GM23338 (cell line): ENCODE data around the gene NEK7. TPM values are rescaled to one million over a fixed set of nuclear protein-coding genes. Genes with fewer than 3 reads are reported as not detected.

Source experiments
- ATAC-seq: fragments of 200-7000 bp; cut with Tn5 transposase; 3 replicates; pipeline ENCODE4 v1.9.1; 2020
- DNase-seq: peaks from one replicate; pipeline ENCODE4 v3.0.0-alpha.2; 2015; ENCODE audit warnings: low spot score
- H2AFZ ChIP-seq: fragments of 200-600 bp; sonication (generic); 2 replicates; pipeline ENCODE4 v1.8.0; 2016; ENCODE audit warnings: antibody characterized with exemption, mild to moderate bottlenecking, moderate library complexity
- H3F3A ChIP-seq: fragments of 200-600 bp; sonication (generic); replicated peaks from 2 replicates; pipeline ENCODE4 v1.8.0; 2017; ENCODE audit warnings: antibody characterized with exemption, mixed run types, low read depth
- H3K27ac ChIP-seq: fragments of 200-600 bp; sonication (generic); 2 replicates; pipeline ENCODE4 v1.6.1; 2016; ENCODE audit warnings: low read depth
- H3K27me3 ChIP-seq: fragments of 200-600 bp; sonication (generic); 2 replicates; pipeline ENCODE4 v1.8.0; 2016; ENCODE audit warnings: mild to moderate bottlenecking, mixed run types, moderate library complexity; ENCODE audit not compliant: insufficient read depth
- H3K36me3 ChIP-seq: fragments of 200-600 bp; sonication (generic); 2 replicates; pipeline ENCODE4 v1.8.0; 2016; ENCODE audit warnings: mild to moderate bottlenecking; ENCODE audit not compliant: insufficient read depth
- H3K4me1 ChIP-seq: fragments of 200-600 bp; sonication (generic); 2 replicates; pipeline ENCODE4 v1.8.0; 2016; ENCODE audit warnings: mild to moderate bottlenecking, moderate library complexity; ENCODE audit not compliant: insufficient read depth
- H3K4me2 ChIP-seq: fragments of 200-600 bp; sonication (generic); 2 replicates; pipeline ENCODE4 v1.7.1; 2017; ENCODE audit warnings: mixed run types
- H3K4me3 ChIP-seq: fragments of 200-600 bp; sonication (generic); 2 replicates; pipeline ENCODE4 v1.6.1; 2016; ENCODE audit warnings: mixed run types
- H3K79me2 ChIP-seq: fragments of 200-600 bp; sonication (generic); replicated peaks from 2 replicates; pipeline ENCODE4 v1.8.0; 2017; ENCODE audit warnings: mild to moderate bottlenecking; ENCODE audit not compliant: insufficient read depth
- H3K9me2 ChIP-seq: fragments of 200-600 bp; sonication (generic); 2 replicates; pipeline ENCODE4 v1.8.0; 2017; ENCODE audit not compliant: insufficient read depth
- H4K20me1 ChIP-seq: fragments of 200-600 bp; sonication (generic); replicated peaks from 2 replicates; pipeline ENCODE4 v1.8.0; 2017; ENCODE audit warnings: mild to moderate bottlenecking; ENCODE audit not compliant: insufficient read depth
- H3K27ac Mint-ChIP-seq: 2 replicates; pipeline ENCODE4 v1.8.0; 2020; ENCODE audit warnings: inconsistent platforms, mild to moderate bottlenecking, moderate library complexity, mixed read lengths
- H3K27me3 Mint-ChIP-seq: 3 replicates; pipeline ENCODE4 v1.8.0; 2022; ENCODE audit warnings: low read depth, mild to moderate bottlenecking, moderate library complexity, mixed read lengths, inconsistent platforms; ENCODE audit not compliant: insufficient read depth, poor library complexity
- H3K36me3 Mint-ChIP-seq: 3 replicates; pipeline ENCODE4 v1.8.0; 2021; ENCODE audit warnings: low read depth, mild to moderate bottlenecking, inconsistent platforms, moderate library complexity, mixed read lengths
- H3K4me1 Mint-ChIP-seq: 3 replicates; pipeline ENCODE4 v1.8.0; 2020; ENCODE audit warnings: mild to moderate bottlenecking, inconsistent platforms, mixed read lengths
- H3K4me3 Mint-ChIP-seq: 3 replicates; pipeline ENCODE4 v1.8.0; 2021; ENCODE audit warnings: moderate library complexity, mild to moderate bottlenecking, inconsistent platforms, mixed read lengths
- H3K9me3 Mint-ChIP-seq: 3 replicates; pipeline ENCODE4 v1.8.0; 2020; ENCODE audit warnings: moderate library complexity, mild to moderate bottlenecking, inconsistent platforms, mixed read lengths
- CREB1 ChIP-seq: fragments of 250-450 bp; sonication (Bioruptor Pico); IDR thresholded peaks from 2 replicates; pipeline ENCODE4 v1.5.0; 2020; ENCODE audit warnings: low read depth, mild to moderate bottlenecking, moderate library complexity
- EZH2phosphoT487 ChIP-seq: fragments of 200-600 bp; sonication (generic); IDR thresholded peaks from one replicate; pipeline ENCODE4 v1.8.1; 2018; ENCODE audit warnings: antibody characterized with exemption; ENCODE audit not compliant: unreplicated experiment
- NANOG ChIP-seq: IDR thresholded peaks from 2 replicates; pipeline ENCODE4 v1.6.1; 2016; ENCODE audit warnings: antibody characterized with exemption, borderline replicate concordance
- POLR2AphosphoS5 ChIP-seq: IDR thresholded peaks from 2 replicates; pipeline ENCODE4 v1.6.1; 2016; ENCODE audit warnings: antibody characterized with exemption, low read depth
- STAT1 ChIP-seq: IDR thresholded peaks from one replicate; pipeline ENCODE4 v1.6.1; 2016; ENCODE audit warnings: antibody characterized with exemption; ENCODE audit not compliant: unreplicated experiment
- ZNF331 ChIP-seq: fragments of 250-450 bp; sonication (Bioruptor Pico); IDR thresholded peaks from 2 replicates; pipeline ENCODE4 v1.5.0; 2020; ENCODE audit warnings: low read depth, mild to moderate bottlenecking, moderate library complexity
- polyA plus RNA-seq: library from polyadenylated mRNA; unstranded; fragments of >200 nt; fragmentation: Nextera tagmentation; extraction: Ambion mirVana; gene quantifications from 2 replicates; pipeline ENCODE4 v1.2.1, GENCODE V29; 2016
- total RNA-seq: library from RNA; depleted of rRNA; stranded (reverse); fragments of >200 nt; shearing (Covaris generic); gene quantifications from 2 replicates; pipeline ENCODE4 v1.2.3, GENCODE V29; 2014
- TF ChIP-seq, protein P1 (sequence below), 2 experiments: fragments of 200-600 bp in 1 of 2; sonication (generic) in 1 of 2; conservative IDR thresholded peaks; 2 replicates each; pipeline versions ENCODE4 v1.5.1 to v1.6.1; 2016 to 2017; ENCODE audit warnings: antibody characterized with exemption in 2 of 2, low read depth in 2 of 2, mild to moderate bottlenecking in 2 of 2, moderate library complexity in 1 of 2
- TF ChIP-seq, protein P2 (sequence below): fragments of 250-450 bp; sonication (Bioruptor Pico); IDR thresholded peaks from 2 replicates; pipeline ENCODE4 v1.5.0; 2020; ENCODE audit warnings: mild to moderate bottlenecking, moderate library complexity
- TF ChIP-seq, protein P3 (sequence below): IDR thresholded peaks from one replicate; pipeline ENCODE4 v1.6.1; 2018; ENCODE audit warnings: antibody characterized with exemption; ENCODE audit not compliant: unreplicated experiment
- TF ChIP-seq, protein P4 (sequence below): IDR thresholded peaks from 2 replicates; pipeline ENCODE4 v1.6.1; 2016; ENCODE audit warnings: antibody characterized with exemption

NEK7 gene
- total and polyA plus RNA-seq, 2 experiments from 2014 or later: 4.8 to 15.3 TPM

DNA sequence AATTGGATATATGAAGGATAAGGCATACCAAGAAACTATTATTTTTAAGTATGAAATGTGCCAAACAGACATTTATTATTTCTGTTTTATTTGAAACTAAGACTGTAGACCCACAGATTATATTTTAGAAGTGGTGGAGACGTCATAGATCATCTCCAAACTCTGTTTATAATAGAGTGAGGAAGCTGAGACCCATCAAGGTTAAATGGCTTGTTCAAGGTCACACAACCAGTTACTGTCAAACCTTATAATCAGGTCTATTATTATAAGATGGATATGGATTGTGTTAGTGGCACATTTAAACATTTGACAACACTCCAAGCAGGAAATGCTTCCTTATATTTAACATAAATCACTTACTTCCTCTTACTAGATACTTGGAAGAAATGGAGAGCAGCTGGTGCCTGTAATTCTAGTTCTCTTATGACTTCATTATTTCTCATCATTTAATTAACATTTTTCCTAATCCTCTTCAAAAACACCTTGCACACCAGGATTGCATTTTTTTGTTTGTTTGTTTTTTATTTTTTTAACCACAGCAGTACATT, 117.0 kb downstream of the NEK7 start:
- peaks cover 10% of the 10 kb centered on the region; the same call in 2 of the 3 replicates for H3K4me1 Mint-ChIP-seq
- ATAC-seq (no peak), DNase-seq (no peak)
- H3K36me3 Mint-ChIP-seq: no peaks in the 10 kb centered on the region
- H3K9me3 Mint-ChIP-seq: no peaks in the 10 kb centered on the region
- Histone ChIP-seq H3K79me2 (no peaks in the 10 kb centered on the region), H3K4me1 (peaks cover 10% of the 10 kb centered on the region; the same call in 1 of the 2 replicates), H3K27me3 (no peaks in the 10 kb centered on the region), H3K27ac (no peak overlapping the region), H4K20me1 (no peaks in the 10 kb centered on the region), H3K9me2 (no peaks in the 10 kb centered on the region), H2AFZ (no peak overlapping the region), H3K4me3 (no peak overlapping the region), H3F3A (no peaks in the 10 kb centered on the region), H3K4me2 (no peak overlapping the region), H3K36me3 (no peaks in the 10 kb centered on the region)
- H3K4me3 Mint-ChIP-seq: no peak overlapping the region
- no peak for TF ChIP-seq STAT1
- TF ChIP-seq, protein P1, sequence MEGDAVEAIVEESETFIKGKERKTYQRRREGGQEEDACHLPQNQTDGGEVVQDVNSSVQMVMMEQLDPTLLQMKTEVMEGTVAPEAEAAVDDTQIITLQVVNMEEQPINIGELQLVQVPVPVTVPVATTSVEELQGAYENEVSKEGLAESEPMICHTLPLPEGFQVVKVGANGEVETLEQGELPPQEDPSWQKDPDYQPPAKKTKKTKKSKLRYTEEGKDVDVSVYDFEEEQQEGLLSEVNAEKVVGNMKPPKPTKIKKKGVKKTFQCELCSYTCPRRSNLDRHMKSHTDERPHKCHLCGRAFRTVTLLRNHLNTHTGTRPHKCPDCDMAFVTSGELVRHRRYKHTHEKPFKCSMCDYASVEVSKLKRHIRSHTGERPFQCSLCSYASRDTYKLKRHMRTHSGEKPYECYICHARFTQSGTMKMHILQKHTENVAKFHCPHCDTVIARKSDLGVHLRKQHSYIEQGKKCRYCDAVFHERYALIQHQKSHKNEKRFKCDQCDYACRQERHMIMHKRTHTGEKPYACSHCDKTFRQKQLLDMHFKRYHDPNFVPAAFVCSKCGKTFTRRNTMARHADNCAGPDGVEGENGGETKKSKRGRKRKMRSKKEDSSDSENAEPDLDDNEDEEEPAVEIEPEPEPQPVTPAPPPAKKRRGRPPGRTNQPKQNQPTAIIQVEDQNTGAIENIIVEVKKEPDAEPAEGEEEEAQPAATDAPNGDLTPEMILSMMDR (conservative IDR thresholded peaks at IDR 0.05; ENCODE audit: low read depth in 2 of 2): no peak
- no peak for TF ChIP-seq POLR2AphosphoS5
- TF ChIP-seq, protein P2, sequence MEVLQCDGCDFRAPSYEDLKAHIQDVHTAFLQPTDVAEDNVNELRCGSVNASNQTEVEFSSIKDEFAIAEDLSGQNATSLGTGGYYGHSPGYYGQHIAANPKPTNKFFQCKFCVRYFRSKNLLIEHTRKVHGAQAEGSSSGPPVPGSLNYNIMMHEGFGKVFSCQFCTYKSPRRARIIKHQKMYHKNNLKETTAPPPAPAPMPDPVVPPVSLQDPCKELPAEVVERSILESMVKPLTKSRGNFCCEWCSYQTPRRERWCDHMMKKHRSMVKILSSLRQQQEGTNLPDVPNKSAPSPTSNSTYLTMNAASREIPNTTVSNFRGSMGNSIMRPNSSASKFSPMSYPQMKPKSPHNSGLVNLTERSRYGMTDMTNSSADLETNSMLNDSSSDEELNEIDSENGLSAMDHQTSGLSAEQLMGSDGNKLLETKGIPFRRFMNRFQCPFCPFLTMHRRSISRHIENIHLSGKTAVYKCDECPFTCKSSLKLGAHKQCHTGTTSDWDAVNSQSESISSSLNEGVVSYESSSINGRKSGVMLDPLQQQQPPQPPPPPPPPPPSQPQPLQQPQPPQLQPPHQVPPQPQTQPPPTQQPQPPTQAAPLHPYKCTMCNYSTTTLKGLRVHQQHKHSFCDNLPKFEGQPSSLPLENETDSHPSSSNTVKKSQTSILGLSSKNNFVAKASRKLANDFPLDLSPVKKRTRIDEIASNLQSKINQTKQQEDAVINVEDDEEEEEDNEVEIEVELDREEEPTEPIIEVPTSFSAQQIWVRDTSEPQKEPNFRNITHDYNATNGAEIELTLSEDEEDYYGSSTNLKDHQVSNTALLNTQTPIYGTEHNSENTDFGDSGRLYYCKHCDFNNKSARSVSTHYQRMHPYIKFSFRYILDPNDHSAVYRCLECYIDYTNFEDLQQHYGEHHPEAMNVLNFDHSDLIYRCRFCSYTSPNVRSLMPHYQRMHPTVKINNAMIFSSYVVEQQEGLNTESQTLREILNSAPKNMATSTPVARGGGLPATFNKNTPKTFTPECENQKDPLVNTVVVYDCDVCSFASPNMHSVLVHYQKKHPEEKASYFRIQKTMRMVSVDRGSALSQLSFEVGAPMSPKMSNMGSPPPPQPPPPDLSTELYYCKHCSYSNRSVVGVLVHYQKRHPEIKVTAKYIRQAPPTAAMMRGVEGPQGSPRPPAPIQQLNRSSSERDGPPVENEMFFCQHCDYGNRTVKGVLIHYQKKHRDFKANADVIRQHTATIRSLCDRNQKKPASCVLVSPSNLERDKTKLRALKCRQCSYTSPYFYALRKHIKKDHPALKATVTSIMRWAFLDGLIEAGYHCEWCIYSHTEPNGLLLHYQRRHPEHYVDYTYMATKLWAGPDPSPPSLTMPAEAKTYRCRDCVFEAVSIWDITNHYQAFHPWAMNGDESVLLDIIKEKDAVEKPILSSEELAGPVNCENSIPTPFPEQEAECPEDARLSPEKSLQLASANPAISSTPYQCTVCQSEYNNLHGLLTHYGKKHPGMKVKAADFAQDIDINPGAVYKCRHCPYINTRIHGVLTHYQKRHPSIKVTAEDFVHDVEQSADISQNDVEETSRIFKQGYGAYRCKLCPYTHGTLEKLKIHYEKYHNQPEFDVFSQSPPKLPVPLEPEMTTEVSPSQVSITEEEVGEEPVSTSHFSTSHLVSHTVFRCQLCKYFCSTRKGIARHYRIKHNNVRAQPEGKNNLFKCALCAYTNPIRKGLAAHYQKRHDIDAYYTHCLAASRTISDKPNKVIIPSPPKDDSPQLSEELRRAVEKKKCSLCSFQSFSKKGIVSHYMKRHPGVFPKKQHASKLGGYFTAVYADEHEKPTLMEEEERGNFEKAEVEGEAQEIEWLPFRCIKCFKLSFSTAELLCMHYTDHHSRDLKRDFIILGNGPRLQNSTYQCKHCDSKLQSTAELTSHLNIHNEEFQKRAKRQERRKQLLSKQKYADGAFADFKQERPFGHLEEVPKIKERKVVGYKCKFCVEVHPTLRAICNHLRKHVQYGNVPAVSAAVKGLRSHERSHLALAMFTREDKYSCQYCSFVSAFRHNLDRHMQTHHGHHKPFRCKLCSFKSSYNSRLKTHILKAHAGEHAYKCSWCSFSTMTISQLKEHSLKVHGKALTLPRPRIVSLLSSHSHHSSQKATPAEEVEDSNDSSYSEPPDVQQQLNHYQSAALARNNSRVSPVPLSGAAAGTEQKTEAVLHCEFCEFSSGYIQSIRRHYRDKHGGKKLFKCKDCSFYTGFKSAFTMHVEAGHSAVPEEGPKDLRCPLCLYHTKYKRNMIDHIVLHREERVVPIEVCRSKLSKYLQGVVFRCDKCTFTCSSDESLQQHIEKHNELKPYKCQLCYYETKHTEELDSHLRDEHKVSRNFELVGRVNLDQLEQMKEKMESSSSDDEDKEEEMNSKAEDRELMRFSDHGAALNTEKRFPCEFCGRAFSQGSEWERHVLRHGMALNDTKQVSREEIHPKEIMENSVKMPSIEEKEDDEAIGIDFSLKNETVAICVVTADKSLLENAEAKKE (CRISPR knock-in tag): no peak
- no peak for TF ChIP-seq ZNF331 (CRISPR knock-in tag)
- no peak for TF ChIP-seq CREB1 (CRISPR knock-in tag)
- TF ChIP-seq, protein P3, sequence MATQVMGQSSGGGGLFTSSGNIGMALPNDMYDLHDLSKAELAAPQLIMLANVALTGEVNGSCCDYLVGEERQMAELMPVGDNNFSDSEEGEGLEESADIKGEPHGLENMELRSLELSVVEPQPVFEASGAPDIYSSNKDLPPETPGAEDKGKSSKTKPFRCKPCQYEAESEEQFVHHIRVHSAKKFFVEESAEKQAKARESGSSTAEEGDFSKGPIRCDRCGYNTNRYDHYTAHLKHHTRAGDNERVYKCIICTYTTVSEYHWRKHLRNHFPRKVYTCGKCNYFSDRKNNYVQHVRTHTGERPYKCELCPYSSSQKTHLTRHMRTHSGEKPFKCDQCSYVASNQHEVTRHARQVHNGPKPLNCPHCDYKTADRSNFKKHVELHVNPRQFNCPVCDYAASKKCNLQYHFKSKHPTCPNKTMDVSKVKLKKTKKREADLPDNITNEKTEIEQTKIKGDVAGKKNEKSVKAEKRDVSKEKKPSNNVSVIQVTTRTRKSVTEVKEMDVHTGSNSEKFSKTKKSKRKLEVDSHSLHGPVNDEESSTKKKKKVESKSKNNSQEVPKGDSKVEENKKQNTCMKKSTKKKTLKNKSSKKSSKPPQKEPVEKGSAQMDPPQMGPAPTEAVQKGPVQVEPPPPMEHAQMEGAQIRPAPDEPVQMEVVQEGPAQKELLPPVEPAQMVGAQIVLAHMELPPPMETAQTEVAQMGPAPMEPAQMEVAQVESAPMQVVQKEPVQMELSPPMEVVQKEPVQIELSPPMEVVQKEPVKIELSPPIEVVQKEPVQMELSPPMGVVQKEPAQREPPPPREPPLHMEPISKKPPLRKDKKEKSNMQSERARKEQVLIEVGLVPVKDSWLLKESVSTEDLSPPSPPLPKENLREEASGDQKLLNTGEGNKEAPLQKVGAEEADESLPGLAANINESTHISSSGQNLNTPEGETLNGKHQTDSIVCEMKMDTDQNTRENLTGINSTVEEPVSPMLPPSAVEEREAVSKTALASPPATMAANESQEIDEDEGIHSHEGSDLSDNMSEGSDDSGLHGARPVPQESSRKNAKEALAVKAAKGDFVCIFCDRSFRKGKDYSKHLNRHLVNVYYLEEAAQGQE: no peak
- TF ChIP-seq NANOG: no peak
- no peak for TF ChIP-seq EZH2phosphoT487
- TF ChIP-seq, protein P4, sequence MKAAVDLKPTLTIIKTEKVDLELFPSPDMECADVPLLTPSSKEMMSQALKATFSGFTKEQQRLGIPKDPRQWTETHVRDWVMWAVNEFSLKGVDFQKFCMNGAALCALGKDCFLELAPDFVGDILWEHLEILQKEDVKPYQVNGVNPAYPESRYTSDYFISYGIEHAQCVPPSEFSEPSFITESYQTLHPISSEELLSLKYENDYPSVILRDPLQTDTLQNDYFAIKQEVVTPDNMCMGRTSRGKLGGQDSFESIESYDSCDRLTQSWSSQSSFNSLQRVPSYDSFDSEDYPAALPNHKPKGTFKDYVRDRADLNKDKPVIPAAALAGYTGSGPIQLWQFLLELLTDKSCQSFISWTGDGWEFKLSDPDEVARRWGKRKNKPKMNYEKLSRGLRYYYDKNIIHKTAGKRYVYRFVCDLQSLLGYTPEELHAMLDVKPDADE: no peak
- H3K27ac Mint-ChIP-seq: no peak overlapping the region
- H3K27me3 Mint-ChIP-seq: peaks cover 2% of the 10 kb centered on the region
